Osteoblast (primary cell): ENCODE data around the gene TBX3. TPM values are rescaled to one million over a fixed set of nuclear protein-coding genes. Genes with fewer than 3 reads are reported as not detected.
A peak's percentile ranks its signal among the peaks of the same experiment; 100 is the strongest.

ENCODE experiments used
- DNase-seq: peaks from one replicate; pipeline ENCODE4 v3.0.0; 2011; ENCODE audit warnings: low spot score, mixed read lengths; ENCODE audit not compliant: insufficient read length; ENCODE audit errors: missing footprints
- H2AFZ ChIP-seq: 2 replicates; pipeline ENCODE4 v1.6.0; 2011; ENCODE audit warnings: mild to moderate bottlenecking, low read length
- H3K27ac ChIP-seq: 2 replicates; pipeline ENCODE4 v1.5.1; 2011; ENCODE audit warnings: mild to moderate bottlenecking, low read depth, low read length, moderate library complexity
- H3K27me3 ChIP-seq: 2 replicates; pipeline ENCODE4 v1.6.0; 2012; ENCODE audit warnings: mild to moderate bottlenecking, control low read depth, inconsistent platforms, low read length, moderate library complexity; ENCODE audit not compliant: insufficient read depth
- H3K36me3 ChIP-seq: 2 replicates; pipeline ENCODE4 v1.5.1; 2011; ENCODE audit warnings: mild to moderate bottlenecking, low read length, control low read depth, moderate library complexity; ENCODE audit not compliant: insufficient read depth
- H3K4me1 ChIP-seq: 2 replicates; pipeline ENCODE4 v1.5.1; 2011; ENCODE audit warnings: mild to moderate bottlenecking, low read length, control low read depth, moderate library complexity; ENCODE audit not compliant: insufficient read depth
- H3K4me2 ChIP-seq: 2 replicates; pipeline ENCODE4 v1.6.0; 2011; ENCODE audit warnings: mild to moderate bottlenecking, low read length; ENCODE audit not compliant: insufficient read depth
- H3K4me3 ChIP-seq: fragments of 200-600 bp; sonication (generic); 3 replicates; pipeline ENCODE4 v1.5.1; 2012; ENCODE audit warnings: mild to moderate bottlenecking, low read length, inconsistent platforms; ENCODE audit not compliant: insufficient read depth
- H3K79me2 ChIP-seq: 2 replicates; pipeline ENCODE4 v1.6.0; 2012; ENCODE audit warnings: mild to moderate bottlenecking, low read length, control low read depth, inconsistent platforms; ENCODE audit not compliant: insufficient read depth
- H3K9me3 ChIP-seq: 2 replicates; pipeline ENCODE4 v1.5.1; 2011; ENCODE audit warnings: low read depth, low read length, control low read depth
- H4K20me1 ChIP-seq: 2 replicates; pipeline ENCODE4 v1.6.0; 2012; ENCODE audit warnings: mild to moderate bottlenecking, low read length, control low read depth; ENCODE audit not compliant: insufficient read depth
- total RNA-seq: library from RNA; depleted of rRNA; stranded (reverse); fragments of >200 nt; gene quantifications from 2 replicates; pipeline ENCODE4 v1.2.3, GENCODE V29; 2012
- TF ChIP-seq, protein P1 (sequence below): IDR thresholded peaks from 2 replicates; pipeline ENCODE4 v1.5.1; 2011; ENCODE audit warnings: mild to moderate bottlenecking, low read depth, low read length, moderate library complexity; ENCODE audit errors: extremely low read depth

TBX3 gene
- total RNA-seq, 1 donor = 11.9 TPM

GRCh38 chr12:114682785-114683708 lies 928 bp downstream of the TBX3 start:
- peaks cover 53% of the 10 kb centered on the region for H3K79me2 ChIP-seq
- TF ChIP-seq, protein P1, sequence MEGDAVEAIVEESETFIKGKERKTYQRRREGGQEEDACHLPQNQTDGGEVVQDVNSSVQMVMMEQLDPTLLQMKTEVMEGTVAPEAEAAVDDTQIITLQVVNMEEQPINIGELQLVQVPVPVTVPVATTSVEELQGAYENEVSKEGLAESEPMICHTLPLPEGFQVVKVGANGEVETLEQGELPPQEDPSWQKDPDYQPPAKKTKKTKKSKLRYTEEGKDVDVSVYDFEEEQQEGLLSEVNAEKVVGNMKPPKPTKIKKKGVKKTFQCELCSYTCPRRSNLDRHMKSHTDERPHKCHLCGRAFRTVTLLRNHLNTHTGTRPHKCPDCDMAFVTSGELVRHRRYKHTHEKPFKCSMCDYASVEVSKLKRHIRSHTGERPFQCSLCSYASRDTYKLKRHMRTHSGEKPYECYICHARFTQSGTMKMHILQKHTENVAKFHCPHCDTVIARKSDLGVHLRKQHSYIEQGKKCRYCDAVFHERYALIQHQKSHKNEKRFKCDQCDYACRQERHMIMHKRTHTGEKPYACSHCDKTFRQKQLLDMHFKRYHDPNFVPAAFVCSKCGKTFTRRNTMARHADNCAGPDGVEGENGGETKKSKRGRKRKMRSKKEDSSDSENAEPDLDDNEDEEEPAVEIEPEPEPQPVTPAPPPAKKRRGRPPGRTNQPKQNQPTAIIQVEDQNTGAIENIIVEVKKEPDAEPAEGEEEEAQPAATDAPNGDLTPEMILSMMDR = no peak
- peak; percentile 87 for DNase-seq
- peaks cover 2% of the 10 kb centered on the region for H4K20me1 ChIP-seq
- H3K4me3 ChIP-seq = peak overlapping the region; percentile 76
- H2AFZ ChIP-seq = peak overlapping the region; percentile 92
- peaks cover 17% of the 10 kb centered on the region for H3K27me3 ChIP-seq
- H3K9me3 ChIP-seq = no peaks in the 10 kb centered on the region
- peaks cover 12% of the 10 kb centered on the region for H3K4me1 ChIP-seq
- peak overlapping the region; percentile 93 for H3K4me2 ChIP-seq
- H3K27ac ChIP-seq = peak overlapping the region; percentile 86
- H3K36me3 ChIP-seq = peaks cover 14% of the 10 kb centered on the region

- H3K4me3 ChIP-seq = peak overlapping the region; percentile 76
Observed at GRCh38 chr12:114682106-114682784, 1.7 kb downstream of the TBX3 start.

DNA sequence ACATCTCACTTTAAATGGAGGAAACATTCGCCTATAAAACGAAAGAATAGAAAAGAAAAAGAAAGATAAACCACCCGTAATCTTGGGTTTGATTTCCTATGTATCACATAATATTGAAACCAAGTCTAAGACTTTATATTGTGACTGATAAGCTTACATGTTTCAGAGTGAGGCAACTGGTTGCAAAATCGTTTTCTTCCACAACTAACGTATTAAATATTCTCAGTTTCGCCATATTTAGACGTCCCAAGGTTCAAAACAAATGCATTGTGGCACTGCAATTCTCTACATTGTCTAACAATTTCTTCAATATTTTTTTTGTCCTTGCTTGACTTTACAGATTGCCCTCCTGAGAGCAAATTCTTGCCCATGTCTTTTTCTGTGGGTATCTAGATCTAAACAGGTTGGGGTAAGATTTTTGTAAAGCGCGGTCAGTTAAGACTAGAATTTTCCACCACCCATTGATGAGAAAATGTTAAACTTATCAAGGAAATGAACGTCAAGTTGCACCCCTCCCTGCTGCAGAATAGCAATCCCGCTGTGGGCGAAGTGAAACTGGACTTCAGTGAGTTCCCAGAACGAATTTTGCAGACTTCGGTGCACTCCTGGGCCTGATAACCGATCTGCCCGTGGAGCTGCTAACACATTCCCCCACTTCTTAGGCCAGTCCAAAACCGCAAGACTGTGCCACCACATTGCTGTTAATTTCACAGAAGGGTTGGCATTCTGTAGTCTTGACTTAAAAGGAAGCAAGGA lies 2.7 kb downstream of the TBX3 start:
- H3K36me3 ChIP-seq = peaks cover 18% of the 10 kb centered on the region
- H3K4me2 ChIP-seq = peak overlapping the region; percentile 93
- no peaks in the 10 kb centered on the region for H3K9me3 ChIP-seq
- TF ChIP-seq, protein P1 = no peak
- peak overlapping the region; percentile 73 for H2AFZ ChIP-seq
- peaks cover 12% of the 10 kb centered on the region for H3K4me1 ChIP-seq
- peaks cover 2% of the 10 kb centered on the region for H4K20me1 ChIP-seq
- peaks cover under 1% of the 10 kb centered on the region for H3K27me3 ChIP-seq
- H3K27ac ChIP-seq = peak overlapping the region; percentile 49
- peak; percentile 77 for DNase-seq
- H3K79me2 ChIP-seq = peaks cover 53% of the 10 kb centered on the region
- H3K4me3 ChIP-seq = peak overlapping the region; percentile 76

More at GRCh38 chr12:114682106-114682784, 1.7 kb downstream of the TBX3 start:
- Histone ChIP-seq H3K27me3 (peaks cover 10% of the 10 kb centered on the region), H3K79me2 (peaks cover 53% of the 10 kb centered on the region), H3K36me3 (peaks cover 14% of the 10 kb centered on the region), H3K4me2 (peak overlapping the region; percentile 93), H3K4me1 (peaks cover 12% of the 10 kb centered on the region), H3K9me3 (no peaks in the 10 kb centered on the region), H4K20me1 (peaks cover 2% of the 10 kb centered on the region), H2AFZ (peak overlapping the region; percentile 92), H3K27ac (peak overlapping the region; percentile 86)
- TF ChIP-seq, protein P1 = no peak
- DNase-seq = peak; percentile 87
